IMR-90 (cell line): ENCODE results near the gene SKIC8. TPM values are rescaled to one million over a fixed set of nuclear protein-coding genes. Genes with fewer than 3 reads are reported as not detected.

ENCODE experiments used
- ATAC-seq: fragments of 200-7000 bp; cut with Tn5 transposase; 2 replicates; pipeline ENCODE4 v1.9.1; 2020; ENCODE audit warnings: low read depth, mild to moderate bottlenecking, moderate library complexity
- BruUV-seq: library from RNA; stranded (reverse); fragments of 400-500 nt; replicated peaks from 2 replicates; lab custom pipeline; 2021; lab: Mats Ljungman, UMichigan
- CTCF ChIA-PET: fragments of 300-600 bp; formaldehyde crosslinking; extraction: SDS; loops from one replicate; lab custom pipeline; 2021; ENCODE audit warnings: antibody characterized with exemption; lab: Yijun Ruan, JAX
- POLR2A ChIA-PET: fragments of 300-600 bp; sonication (Branson Sonifier 250); formaldehyde crosslinking; loops from one replicate; lab custom pipeline; 2022; ENCODE audit warnings: antibody characterized with exemption; ENCODE audit not compliant: unreplicated experiment; lab: Charles Lee
- DNase-seq: peaks from one replicate; pipeline ENCODE4 v3.0.0; 2013
- H2AFZ ChIP-seq: replicated peaks from 2 replicates; pipeline ENCODE3; 2013; ENCODE audit warnings: low read length, mild to moderate bottlenecking; ENCODE audit not compliant: poor library complexity
- H2AK5ac ChIP-seq: 2 replicates; pipeline ENCODE4 v1.6.1; 2013; ENCODE audit warnings: low read depth, low read length, inconsistent platforms
- H2AK9ac ChIP-seq: replicated peaks from 2 replicates; pipeline ENCODE3; 2013; ENCODE audit warnings: mild to moderate bottlenecking, low read depth, low read length, moderate library complexity; ENCODE audit not compliant: poor library complexity
- H2BK120ac ChIP-seq: 2 replicates; pipeline ENCODE4 v1.6.1; 2013; ENCODE audit warnings: low read depth, low read length, inconsistent platforms
- H2BK15ac ChIP-seq: 3 replicates; pipeline ENCODE4 v1.6.1; 2013; ENCODE audit warnings: low read depth, low read length, inconsistent platforms
- H2BK20ac ChIP-seq: 2 replicates; pipeline ENCODE4 v1.6.1; 2013; ENCODE audit warnings: low read depth, mild to moderate bottlenecking, inconsistent platforms, low read length, moderate library complexity
- H2BK5ac ChIP-seq: 2 replicates; pipeline ENCODE4 v1.6.1; 2013; ENCODE audit warnings: mild to moderate bottlenecking, low read depth, low read length, inconsistent platforms; ENCODE audit not compliant: poor library complexity, severe bottlenecking
- H3K14ac ChIP-seq: replicated peaks from 2 replicates; pipeline ENCODE4 v1.6.1; 2013; ENCODE audit warnings: low read depth, low read length, inconsistent platforms
- H3K18ac ChIP-seq: 2 replicates; pipeline ENCODE4 v1.6.1; 2013; ENCODE audit warnings: low read depth, low read length, control low read depth
- H3K23ac ChIP-seq: 2 replicates; pipeline ENCODE4 v1.6.1; 2013; ENCODE audit warnings: low read depth, low read length, inconsistent platforms
- H3K27ac ChIP-seq: 2 replicates; pipeline ENCODE4 v1.5.1; 2013; ENCODE audit warnings: mild to moderate bottlenecking, control low read depth, low read length; ENCODE audit not compliant: insufficient read depth
- H3K27me3 ChIP-seq: 2 replicates; pipeline ENCODE4 v1.6.1; 2013; ENCODE audit warnings: low read length; ENCODE audit not compliant: control insufficient read depth, insufficient read depth
- H3K36me3 ChIP-seq: 2 replicates; pipeline ENCODE4 v1.6.1; 2013; ENCODE audit warnings: low read length, mixed read lengths; ENCODE audit not compliant: control insufficient read depth, insufficient read depth
- H3K4ac ChIP-seq: 2 replicates; pipeline ENCODE4 v1.6.1; 2013; ENCODE audit warnings: low read depth, low read length, inconsistent platforms
- H3K4me1 ChIP-seq: 2 replicates; pipeline ENCODE4 v1.6.1; 2013; ENCODE audit warnings: low read length, mixed read lengths; ENCODE audit not compliant: control insufficient read depth, insufficient read depth
- H3K4me2 ChIP-seq: 2 replicates; pipeline ENCODE4 v1.6.1; 2013; ENCODE audit warnings: low read depth, mild to moderate bottlenecking, control low read depth, low read length, moderate library complexity
- H3K4me3 ChIP-seq: 2 replicates; pipeline ENCODE4 v1.5.1; 2013; ENCODE audit warnings: low read depth, mild to moderate bottlenecking, control low read depth, low read length, moderate library complexity; ENCODE audit not compliant: insufficient read depth
- H3K56ac ChIP-seq: 2 replicates; pipeline ENCODE4 v1.6.1; 2013; ENCODE audit warnings: low read length, inconsistent platforms; ENCODE audit not compliant: insufficient read depth; ENCODE audit errors: extremely low read depth
- H3K79me1 ChIP-seq, 2 experiments: 2 replicates each; pipeline ENCODE4 v1.6.1; 2013; ENCODE audit warnings: low read length in 2 of 2, inconsistent platforms in 1 of 2, low read depth in 1 of 2
- H3K9ac ChIP-seq: 2 replicates; pipeline ENCODE4 v1.6.1; 2013; ENCODE audit warnings: low read depth, low read length, control low read depth
- H3K9me1 ChIP-seq: 2 replicates; pipeline ENCODE4 v1.6.1; 2013; ENCODE audit warnings: low read length, inconsistent platforms; ENCODE audit not compliant: insufficient read depth
- H3K9me3 ChIP-seq: 2 replicates; pipeline ENCODE4 v1.6.1; 2013; ENCODE audit warnings: low read length; ENCODE audit not compliant: control insufficient read depth, insufficient read depth
- H4K20me1 ChIP-seq: 2 replicates; pipeline ENCODE4 v1.6.1; 2013; ENCODE audit warnings: low read length, inconsistent platforms; ENCODE audit not compliant: insufficient read depth
- H4K5ac ChIP-seq: 2 replicates; pipeline ENCODE4 v1.6.1; 2013; ENCODE audit warnings: mild to moderate bottlenecking, low read depth, low read length, control low read depth
- H4K8ac ChIP-seq, 2 experiments: 2 replicates each; pipeline ENCODE4 v1.6.1; 2013; ENCODE audit warnings: low read depth in 2 of 2, low read length in 2 of 2, control low read depth in 1 of 2, inconsistent platforms in 1 of 2
- H4K91ac ChIP-seq: 2 replicates; pipeline ENCODE4 v1.6.1; 2013; ENCODE audit warnings: low read depth, low read length, inconsistent platforms; ENCODE audit not compliant: insufficient read depth
- BHLHE40 ChIP-seq: fragments of 150-350 bp; IDR thresholded peaks from 2 replicates; pipeline ENCODE4 v1.6.1; 2016; ENCODE audit warnings: mild to moderate bottlenecking, low read depth, low read length
- CEBPB ChIP-seq: IDR thresholded peaks from 2 replicates; pipeline ENCODE4 v1.6.1; 2012; ENCODE audit warnings: low read depth, low read length, improper control_type of control experiment
- CHD1 ChIP-seq: IDR thresholded peaks from 2 replicates; pipeline ENCODE4 v1.6.1; 2012; ENCODE audit warnings: low read depth, low read length, improper control_type of control experiment
- CTCF ChIP-seq: conservative IDR thresholded peaks from 2 replicates; pipeline ENCODE4 v1.5.1; 2012; ENCODE audit warnings: mild to moderate bottlenecking, low read depth, low read length, improper control_type of control experiment
- ELK1 ChIP-seq: fragments of 150-350 bp; IDR thresholded peaks from 2 replicates; pipeline ENCODE4 v1.6.1; 2016; ENCODE audit warnings: low read depth, mild to moderate bottlenecking, low read length, moderate library complexity, borderline replicate concordance
- FOS ChIP-seq: fragments of 150-350 bp; IDR thresholded peaks from 2 replicates; pipeline ENCODE4 v1.6.1; 2016; ENCODE audit warnings: low read depth, low read length
- MAFK ChIP-seq: IDR thresholded peaks from 2 replicates; pipeline ENCODE4 v1.6.1; 2012; ENCODE audit warnings: low read depth, low read length, improper control_type of control experiment
- MAZ ChIP-seq: IDR thresholded peaks from 2 replicates; pipeline ENCODE4 v1.6.1; 2012; ENCODE audit warnings: low read depth, mild to moderate bottlenecking, low read length, improper control_type of control experiment, moderate library complexity, borderline replicate concordance
- MXI1 ChIP-seq: IDR thresholded peaks from 2 replicates; pipeline ENCODE4 v1.6.1; 2012; ENCODE audit warnings: low read depth, mild to moderate bottlenecking, low read length, moderate library complexity, borderline replicate concordance
- NFE2L2 ChIP-seq: fragments of 150-350 bp; IDR thresholded peaks from 2 replicates; pipeline ENCODE4 v1.6.1; 2016; ENCODE audit warnings: low read depth, mild to moderate bottlenecking, low read length
- POLR2A ChIP-seq: IDR thresholded peaks from 2 replicates; pipeline ENCODE4 v1.6.1; 2012; ENCODE audit warnings: mild to moderate bottlenecking, low read depth, low read length
- RAD21 ChIP-seq: IDR thresholded peaks from 2 replicates; pipeline ENCODE4 v1.6.1; 2012; ENCODE audit warnings: low read length, improper control_type of control experiment
- RCOR1 ChIP-seq: IDR thresholded peaks from 2 replicates; pipeline ENCODE4 v1.6.1; 2012; ENCODE audit warnings: mild to moderate bottlenecking, low read length, improper control_type of control experiment; ENCODE audit not compliant: insufficient replicate concordance
- RFX5 ChIP-seq: IDR thresholded peaks from 2 replicates; pipeline ENCODE4 v1.8.0; 2012; ENCODE audit warnings: low read depth, mild to moderate bottlenecking, low read length, moderate library complexity
- SMC3 ChIP-seq: fragments of 150-350 bp; IDR thresholded peaks from 2 replicates; pipeline ENCODE4 v1.6.1; 2016; ENCODE audit warnings: low read depth, mild to moderate bottlenecking, antibody characterized with exemption, low read length, moderate library complexity
- USF2 ChIP-seq: fragments of 150-350 bp; IDR thresholded peaks from 2 replicates; pipeline ENCODE4 v1.6.1; 2017; ENCODE audit warnings: mild to moderate bottlenecking, antibody characterized with exemption, low read length, low read depth
- WGBS, 2 experiments: methylation state at CpG; one replicate each; pipeline versions ENCODE4 v1.1.5 to v1.1.7; 2013; ENCODE audit warnings: missing lambda C conversion rate in 2 of 2; ENCODE audit not compliant: insufficient read length in 1 of 2; ENCODE audit errors: extremely low coverage in 2 of 2; 5-methylcytosine and 5-hydroxymethylcytosine counted together
- dilution Hi-C: fragments of 300-500 bp; cut with HindIII; formaldehyde crosslinking; loops from one replicate; pipeline ENCODE4 v1.14.3; 2018; ENCODE audit warnings: low sequenced_read_pairs; ENCODE audit not compliant: unreplicated experiment
- in situ Hi-C: fragments of 300-500 bp; cut with MboI; formaldehyde crosslinking; loops from 3 replicates; pipeline ENCODE4 v1.14.3; 2019; ENCODE audit warnings: low sequenced_read_pairs, inconsistent platforms, mixed read lengths
- intact Hi-C: fragments of 100-400 bp; cut with micrococcal nuclease; formaldehyde crosslinking; loops from 2 replicates; pipeline ENCODE4 v1.10.0; 2022
- polyA plus RNA-seq, 3 experiments: library from polyadenylated mRNA; depleted of rRNA; stranded (reverse); fragments of >200 nt; gene quantifications; 2 replicates each; pipeline ENCODE4 v1.2.3, GENCODE V29; 2012; ENCODE audit warnings: low replicate concordance in 1 of 3
- total RNA-seq: library from RNA; depleted of rRNA; stranded (reverse); fragments of >200 nt; gene quantifications from 2 replicates; pipeline ENCODE4 v1.2.3, GENCODE V29; 2012

SKIC8 gene
- total and polyA plus RNA-seq, 2 of the 4 experiments (the other 2 are of a cell fraction), result 72.2 to 124 TPM

DNA sequence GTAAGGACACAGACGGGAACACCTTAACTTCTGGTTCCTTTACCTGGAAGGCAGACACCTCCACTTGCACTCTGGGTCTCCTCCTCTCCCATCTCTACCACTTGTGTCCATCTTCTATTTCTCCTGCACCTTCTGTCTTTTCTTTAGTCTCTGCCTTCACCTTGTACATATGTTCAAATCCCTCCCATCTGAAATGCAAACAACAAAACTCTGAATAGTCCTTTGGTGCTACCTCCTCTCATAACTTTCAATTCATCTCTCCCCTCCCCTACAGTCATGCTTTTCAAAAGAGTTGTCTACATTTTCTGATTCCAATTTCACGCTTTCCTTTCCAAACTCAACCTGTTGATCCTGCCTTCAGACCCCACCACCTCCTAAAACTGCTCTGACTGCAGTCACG is 35.4 kb upstream of the SKIC8 start:
- no peaks in the 10 kb centered on the region for H3K4me1 ChIP-seq
- H3K79me1 ChIP-seq, result no peaks in the 10 kb centered on the region
- H3K4ac ChIP-seq, result no peak overlapping the region
- no peak overlapping the region for H2BK5ac ChIP-seq
- no peak overlapping the region for H3K23ac ChIP-seq
- DNase-seq, result no peak
- CTCF ChIA-PET, result no interaction called here
- H3K27ac ChIP-seq, result no peak overlapping the region
- H2AK9ac ChIP-seq, result no peak overlapping the region
- no peak overlapping the region for H3K56ac ChIP-seq
- in situ Hi-C loops (no loop called here), intact Hi-C loops (no loop called here), dilution Hi-C loops (no loop called here)
- H3K9me1 ChIP-seq, result no peaks in the 10 kb centered on the region
- H3K36me3 ChIP-seq, result no peaks in the 10 kb centered on the region
- H4K91ac ChIP-seq, result no peak overlapping the region
- no peak overlapping the region for H4K8ac ChIP-seq
- H2AK5ac ChIP-seq, result no peak overlapping the region
- H2BK20ac ChIP-seq, result no peak overlapping the region
- H3K9ac ChIP-seq, result no peak overlapping the region
- BruUV-seq, result no TSS peak
- no peak overlapping the region for H3K4me3 ChIP-seq
- no peak for ATAC-seq
- no peak overlapping the region for H3K4me2 ChIP-seq
- no peak overlapping the region for H2BK120ac ChIP-seq
- no peak overlapping the region for H3K18ac ChIP-seq
- H3K9me3 ChIP-seq, result no peaks in the 10 kb centered on the region
- no peak overlapping the region for H3K14ac ChIP-seq
- H4K5ac ChIP-seq, result no peak overlapping the region
- TF ChIP-seq RCOR1, result no peak
- no peak for TF ChIP-seq CHD1
- no peak for TF ChIP-seq RAD21
- TF ChIP-seq RFX5, result no peak
- TF ChIP-seq USF2, result no peak
- no peak for TF ChIP-seq CEBPB
- TF ChIP-seq MAFK, result no peak
- no peak for TF ChIP-seq BHLHE40
- no peak for TF ChIP-seq CTCF
- TF ChIP-seq MAZ, result no peak
- TF ChIP-seq POLR2A, result no peak
- no peak for TF ChIP-seq MXI1
- TF ChIP-seq ELK1, result no peak
- TF ChIP-seq NFE2L2, result no peak
- no peak for TF ChIP-seq FOS
- no peak for TF ChIP-seq SMC3
- POLR2A ChIA-PET, result no interaction called here
- H3K27me3 ChIP-seq, result peaks cover 45% of the 10 kb centered on the region
- no peaks in the 10 kb centered on the region for H4K20me1 ChIP-seq
- 100% methylated on average over 1 of the region's 3 CpGs; no CpG with 5 or more reads in 1 of the 2 experiments for WGBS, 2 experiments
- H2AFZ ChIP-seq, result no peak overlapping the region
- no peak overlapping the region for H2BK15ac ChIP-seq
